ES-I3 (cell line): ENCODE results near the gene NDRG2.
A peak's percentile ranks its signal among the peaks of the same experiment; 100 is the strongest.
"Not testable (repeated sequence)": the region's sequence is repeated elsewhere in the genome, so short reads cannot be mapped to it uniquely, and the experiment has no call there.

ENCODE experiments used
- H3K36me3 ChIP-seq: 2 replicates; pipeline ENCODE4 v1.6.1; 2013; ENCODE audit warnings: mild to moderate bottlenecking, low read length, control low read depth, moderate library complexity; ENCODE audit not compliant: insufficient read depth
- H3K4me1 ChIP-seq: 2 replicates; pipeline ENCODE4 v1.6.1; 2013; ENCODE audit warnings: mild to moderate bottlenecking, control low read depth, low read length; ENCODE audit not compliant: insufficient read depth
- H3K9ac ChIP-seq: 2 replicates; pipeline ENCODE4 v1.6.1; 2013; ENCODE audit warnings: low read depth, mild to moderate bottlenecking, low read length, moderate library complexity
- H3K9me3 ChIP-seq: 2 replicates; pipeline ENCODE4 v1.6.1; 2013; ENCODE audit warnings: mild to moderate bottlenecking, low read length, moderate library complexity; ENCODE audit not compliant: control insufficient read depth, insufficient read depth

The NDRG2 gene

DNA sequence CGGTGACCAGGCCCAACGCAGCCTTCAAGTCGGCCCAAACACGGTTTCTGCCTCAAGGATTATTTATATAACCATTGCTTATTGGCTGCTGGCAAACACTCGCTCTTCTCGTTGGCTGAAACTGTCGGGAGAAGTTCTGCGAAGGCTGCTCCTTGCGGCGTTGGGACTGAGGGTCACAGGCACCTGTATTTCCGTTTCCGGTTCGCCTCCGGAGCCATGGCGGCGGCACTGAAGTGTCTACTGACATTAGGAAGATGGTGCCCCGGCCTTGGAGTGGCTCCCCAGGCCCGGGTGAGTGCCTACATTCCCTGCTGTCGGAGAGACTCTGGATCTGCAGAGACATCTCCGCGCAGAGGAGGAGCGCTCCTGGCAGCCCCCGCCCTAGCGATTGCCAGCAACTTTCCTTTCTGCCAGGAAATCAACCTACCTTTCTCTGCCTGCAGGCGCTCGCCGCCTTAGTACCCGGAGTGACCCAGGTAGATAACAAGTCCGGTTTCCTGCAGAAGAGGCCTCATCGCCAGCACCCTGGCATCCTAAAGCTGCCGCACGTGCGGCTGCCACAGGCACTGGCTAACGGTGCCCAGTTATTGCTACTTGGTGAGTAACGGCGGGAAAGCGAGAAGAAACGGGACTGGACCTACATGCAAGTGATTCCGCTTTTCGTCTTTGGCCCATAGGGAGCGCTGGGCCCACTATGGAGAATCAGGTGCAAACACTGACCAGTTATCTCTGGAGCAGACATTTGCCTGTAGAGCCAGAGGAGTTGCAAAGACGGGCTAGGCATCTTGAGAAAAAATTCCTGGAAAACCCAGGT, 34.9 kb downstream of the NDRG2 start, which contains the start of gene METTL17:
Gene METTL17 (plus strand): TSS at position 194 of the 814 bp plus-strand sequence. CDS start 23 bp downstream, at position 217.
- peak within 1 kb of the TSS; percentile 78 for H3K9ac ChIP-seq
- no peaks in the 10 kb centered on the region for H3K9me3 ChIP-seq
- peaks cover 10% of the 10 kb centered on the region for H3K4me1 ChIP-seq
- H3K36me3 ChIP-seq, result peaks cover 20% of the 10 kb centered on the region

DNA sequence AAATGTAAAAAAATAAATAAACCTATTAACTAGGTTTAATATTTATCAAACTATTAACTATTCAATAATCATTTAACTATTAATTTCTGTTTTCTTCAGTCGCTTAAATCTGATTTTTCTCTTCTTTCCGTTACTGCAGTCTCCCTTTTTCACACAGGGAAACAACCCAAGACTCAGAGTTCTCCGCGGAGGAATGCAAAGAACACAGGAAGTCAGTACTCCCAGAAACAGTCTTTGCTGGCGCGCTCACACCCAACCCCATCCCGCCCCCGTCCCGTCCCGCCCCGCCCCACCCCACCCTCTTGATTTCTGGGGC, 35.4 kb downstream of the NDRG2 start:
- H3K9me3 ChIP-seq, result no peaks in the 10 kb centered on the region
- peak overlapping the region; percentile 38 for H3K9ac ChIP-seq
- H3K4me1 ChIP-seq, result peaks cover 10% of the 10 kb centered on the region
- H3K36me3 ChIP-seq, result peaks cover 16% of the 10 kb centered on the region; the same call in 1 of the 2 replicates

DNA sequence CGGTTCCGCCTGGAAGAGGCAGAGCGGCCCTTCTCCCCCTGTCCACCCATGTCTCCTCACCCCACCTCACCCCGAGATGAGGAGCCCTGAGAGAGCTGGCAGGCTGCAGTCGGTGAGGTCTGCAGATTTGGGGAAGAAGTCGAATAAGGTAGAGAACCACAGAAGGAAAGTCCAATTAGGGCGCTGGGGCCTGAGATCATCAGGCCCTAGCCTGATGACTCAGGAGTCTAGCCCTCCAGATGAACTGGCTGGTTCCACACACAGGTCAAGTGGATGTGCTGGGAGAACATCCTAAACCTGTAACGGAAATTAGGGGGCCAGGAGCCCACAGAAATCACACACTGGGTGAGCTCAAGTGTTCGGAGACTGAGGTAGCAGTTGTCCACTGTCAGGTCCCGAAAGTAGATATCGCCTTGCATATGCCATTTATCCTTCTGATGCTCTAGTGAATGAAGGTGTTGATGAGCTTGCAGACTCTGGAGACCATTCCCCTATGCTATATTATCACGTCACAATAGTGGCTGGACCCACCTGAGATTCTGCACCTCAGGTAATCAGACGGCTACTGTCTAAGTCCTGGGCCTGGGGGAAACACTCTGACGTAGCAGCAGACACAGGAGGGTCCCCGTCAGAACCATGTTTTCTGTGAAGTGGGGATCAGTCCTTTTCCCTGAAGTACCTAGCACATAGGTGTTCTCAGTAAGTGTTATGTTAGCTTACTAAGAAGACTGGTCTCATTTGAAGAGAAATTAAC, 36.0 kb downstream of the NDRG2 start:
- Histone ChIP-seq H3K9me3 (no peaks in the 10 kb centered on the region), H3K4me1 (peaks cover 10% of the 10 kb centered on the region), H3K36me3 (peaks cover 15% of the 10 kb centered on the region; the same call in 1 of the 2 replicates), H3K9ac (peak overlapping the region; percentile 38)

DNA sequence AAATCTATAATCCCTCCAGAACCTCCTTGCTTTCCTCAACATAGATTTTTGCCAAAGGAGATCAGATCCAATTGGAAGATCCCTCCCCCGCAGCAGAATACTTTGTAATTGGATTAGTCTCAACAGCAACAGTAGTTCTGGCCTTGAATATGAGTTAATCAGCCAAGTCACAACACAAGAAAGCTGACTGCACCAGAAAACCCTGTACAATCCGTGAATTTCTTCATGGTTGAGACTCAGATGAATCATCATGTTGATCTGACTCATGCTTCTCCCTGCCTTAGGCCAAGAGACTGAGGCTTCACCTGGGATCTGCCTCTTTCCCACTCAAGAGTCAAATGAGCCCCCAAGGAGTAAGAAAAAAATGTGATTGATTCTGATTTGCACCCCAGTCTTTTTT, 38.0 kb downstream of the NDRG2 start:
- H3K9me3 ChIP-seq, result no peaks in the 10 kb centered on the region
- peaks cover 10% of the 10 kb centered on the region for H3K4me1 ChIP-seq
- no peak overlapping the region for H3K9ac ChIP-seq
- peaks cover 3% of the 10 kb centered on the region; the same call in 1 of the 2 replicates for H3K36me3 ChIP-seq

DNA sequence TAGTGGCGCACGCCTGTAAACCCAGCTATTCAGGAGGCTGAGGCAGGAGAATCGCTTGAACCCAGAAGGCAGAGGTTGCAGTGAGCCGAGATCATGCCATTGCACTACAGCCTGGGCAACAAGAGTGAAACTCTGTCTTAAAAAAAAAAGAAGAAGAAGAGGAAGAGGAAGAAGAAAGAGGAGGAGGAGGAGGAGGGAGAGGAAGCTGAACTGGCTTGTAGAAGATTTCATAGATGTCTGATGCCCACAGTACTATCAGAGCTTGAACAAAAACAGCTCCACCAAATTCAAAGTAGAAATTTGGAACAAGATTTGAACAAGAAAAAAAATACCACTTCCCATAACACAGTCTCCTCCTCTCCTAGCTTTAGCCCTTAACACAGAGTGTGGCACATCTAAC, 39.2 kb downstream of the NDRG2 start:
- H3K36me3 ChIP-seq, H3K9ac ChIP-seq, H3K9me3 ChIP-seq, H3K4me1 ChIP-seq: not testable (repeated sequence)

DNA sequence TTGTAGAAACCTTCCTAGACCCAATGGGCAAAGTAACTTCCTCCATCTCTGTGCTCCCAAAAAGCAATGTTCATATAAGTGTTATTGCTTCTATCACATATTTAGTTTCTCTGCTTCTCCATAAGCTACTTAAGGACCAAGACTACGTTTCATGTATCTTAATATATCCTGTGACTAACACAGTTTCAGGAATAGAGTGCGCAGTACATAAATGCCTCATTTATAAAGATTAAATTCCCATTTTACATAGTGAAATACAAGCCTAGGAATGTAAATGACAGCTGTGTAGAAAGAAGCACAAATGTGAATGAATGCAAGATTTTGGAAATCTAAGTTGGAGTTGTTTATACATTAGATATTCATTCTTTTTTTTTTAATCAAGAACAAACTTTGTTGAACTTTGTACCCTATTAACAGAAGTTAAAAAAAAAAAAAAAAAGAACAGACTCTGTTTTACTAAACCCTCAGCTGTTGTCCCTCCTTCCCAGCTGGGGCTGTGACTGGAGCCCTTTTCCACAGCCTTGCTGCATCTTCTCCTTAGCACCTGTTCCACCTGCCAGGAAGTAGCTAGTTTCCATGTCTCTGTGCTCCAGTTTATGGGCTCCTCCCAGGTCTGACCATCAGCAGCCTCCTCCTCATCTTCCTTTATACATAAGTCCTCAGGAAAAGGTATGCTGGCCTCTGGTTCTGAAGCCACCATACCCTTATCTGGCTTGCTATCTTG, 42.1 kb downstream of the NDRG2 start:
- Histone ChIP-seq H3K9me3 (no peaks in the 10 kb centered on the region), H3K4me1 (no peaks in the 10 kb centered on the region), H3K36me3 (no peaks in the 10 kb centered on the region), H3K9ac (no peak overlapping the region)

DNA sequence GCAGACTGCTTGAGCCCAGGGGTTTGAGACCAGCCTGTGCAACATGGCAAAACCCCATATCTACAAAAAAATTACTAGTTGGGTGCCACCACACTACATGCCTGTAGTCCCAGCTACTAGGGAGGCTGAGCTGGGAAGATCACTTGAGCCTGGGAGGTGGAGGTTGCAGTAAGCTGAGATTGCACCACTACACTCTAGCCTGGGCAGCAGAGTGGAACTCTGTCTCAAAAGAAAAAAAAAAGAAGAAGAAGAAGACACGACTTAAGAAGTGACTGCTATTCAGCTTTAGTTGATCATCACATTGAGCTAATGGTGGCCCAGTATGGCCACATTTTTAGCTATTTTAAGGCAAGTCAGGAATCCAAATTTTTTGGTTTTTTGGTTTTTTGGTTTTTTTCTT, 44.0 kb downstream of the NDRG2 start:
- no peak overlapping the region for H3K9ac ChIP-seq

DNA sequence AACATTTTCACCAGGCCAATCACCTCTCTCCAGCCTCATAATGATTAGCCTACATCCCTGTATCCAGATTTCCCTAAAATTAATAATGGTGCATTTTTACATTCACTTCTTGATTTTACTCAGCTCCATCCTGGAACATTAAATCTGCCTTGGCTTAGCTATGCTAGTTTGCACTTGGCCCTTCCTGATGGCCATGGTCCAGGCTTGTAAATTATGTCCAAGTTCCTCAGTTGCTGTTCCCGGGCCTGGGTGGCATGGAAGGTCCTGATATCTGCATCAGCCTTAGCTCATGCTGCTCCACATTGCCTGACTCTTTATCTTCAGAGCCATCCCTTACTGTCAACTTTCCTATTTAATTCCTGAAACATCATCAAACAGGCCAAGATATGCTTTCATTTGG, 46.2 kb downstream of the NDRG2 start:
- Histone ChIP-seq H3K9ac (no peak overlapping the region), H3K4me1 (peaks cover 3% of the 10 kb centered on the region; the same call in 1 of the 2 replicates), H3K36me3 (no peaks in the 10 kb centered on the region), H3K9me3 (no peaks in the 10 kb centered on the region)

More for the DNA sequence above, 44.0 kb downstream of the NDRG2 start:
- no peaks in the 10 kb centered on the region for H3K9me3 ChIP-seq
- H3K4me1 ChIP-seq, result no peaks in the 10 kb centered on the region
- H3K36me3 ChIP-seq, result no peaks in the 10 kb centered on the region

DNA sequence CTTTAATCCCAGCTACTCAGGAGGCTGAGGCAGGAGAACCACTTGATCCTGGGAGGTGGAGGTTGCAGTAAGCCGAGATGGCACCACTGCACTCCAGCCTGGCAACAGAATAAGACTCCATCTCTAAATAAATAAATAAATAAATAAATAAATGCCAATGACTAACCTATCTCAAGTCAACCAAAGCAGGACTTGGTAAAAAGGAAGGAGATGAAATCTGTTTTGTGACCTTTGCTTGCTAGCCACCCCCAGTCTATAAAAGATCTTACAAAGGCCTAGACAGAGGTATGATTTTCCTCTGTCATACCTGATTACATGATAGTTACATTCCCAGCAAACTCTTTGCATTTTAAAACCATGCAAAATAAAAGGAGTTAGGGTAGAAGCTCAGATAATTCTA, 48.6 kb downstream of the NDRG2 start:
- H3K4me1 ChIP-seq, result peaks cover 3% of the 10 kb centered on the region; the same call in 1 of the 2 replicates
- H3K9ac ChIP-seq, result no peak overlapping the region
- H3K9me3 ChIP-seq, result no peaks in the 10 kb centered on the region
- H3K36me3 ChIP-seq, result no peaks in the 10 kb centered on the region

DNA sequence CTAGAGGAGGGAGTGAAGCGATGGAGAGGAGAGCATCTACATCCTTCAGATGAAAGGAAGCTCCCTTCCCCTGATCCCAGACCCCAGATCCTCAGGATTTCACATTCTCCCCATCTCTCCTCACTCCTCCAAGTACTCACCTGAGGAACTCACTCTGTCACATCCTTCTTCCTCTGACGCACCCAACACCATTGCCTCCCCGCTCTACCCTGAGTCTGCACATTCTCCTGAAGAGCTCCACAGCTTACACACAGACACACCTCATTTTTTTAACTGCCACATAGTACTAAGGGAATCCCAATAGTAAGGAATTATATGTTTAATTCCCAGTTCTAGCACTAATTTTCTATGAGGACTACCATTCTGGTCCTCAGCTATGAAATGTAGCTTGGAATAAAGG, 51.4 kb downstream of the NDRG2 start:
- Histone ChIP-seq H3K36me3 (no peaks in the 10 kb centered on the region), H3K4me1 (peaks cover 3% of the 10 kb centered on the region; the same call in 1 of the 2 replicates), H3K9ac (no peak overlapping the region), H3K9me3 (no peaks in the 10 kb centered on the region)

DNA sequence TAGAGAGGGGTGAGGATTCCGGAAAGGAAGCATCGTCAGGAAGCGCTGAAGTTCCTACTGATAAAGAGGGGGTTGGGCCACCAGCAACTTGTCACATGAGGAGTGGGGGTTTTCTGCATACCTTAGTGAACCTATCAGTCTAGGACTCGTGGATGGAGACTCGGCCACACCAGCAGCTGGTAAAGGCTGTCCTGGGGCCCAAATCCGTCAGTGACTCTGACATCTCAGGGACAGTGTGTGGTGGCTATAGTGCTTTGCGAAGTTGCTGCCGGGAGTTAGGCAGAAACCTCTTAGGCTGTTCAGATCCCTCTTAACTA, 53.2 kb downstream of the NDRG2 start:
- H3K9ac ChIP-seq, result peak overlapping the region; percentile 26; the same call in 1 of the 2 replicates
- peaks cover 3% of the 10 kb centered on the region; the same call in 1 of the 2 replicates for H3K4me1 ChIP-seq

DNA sequence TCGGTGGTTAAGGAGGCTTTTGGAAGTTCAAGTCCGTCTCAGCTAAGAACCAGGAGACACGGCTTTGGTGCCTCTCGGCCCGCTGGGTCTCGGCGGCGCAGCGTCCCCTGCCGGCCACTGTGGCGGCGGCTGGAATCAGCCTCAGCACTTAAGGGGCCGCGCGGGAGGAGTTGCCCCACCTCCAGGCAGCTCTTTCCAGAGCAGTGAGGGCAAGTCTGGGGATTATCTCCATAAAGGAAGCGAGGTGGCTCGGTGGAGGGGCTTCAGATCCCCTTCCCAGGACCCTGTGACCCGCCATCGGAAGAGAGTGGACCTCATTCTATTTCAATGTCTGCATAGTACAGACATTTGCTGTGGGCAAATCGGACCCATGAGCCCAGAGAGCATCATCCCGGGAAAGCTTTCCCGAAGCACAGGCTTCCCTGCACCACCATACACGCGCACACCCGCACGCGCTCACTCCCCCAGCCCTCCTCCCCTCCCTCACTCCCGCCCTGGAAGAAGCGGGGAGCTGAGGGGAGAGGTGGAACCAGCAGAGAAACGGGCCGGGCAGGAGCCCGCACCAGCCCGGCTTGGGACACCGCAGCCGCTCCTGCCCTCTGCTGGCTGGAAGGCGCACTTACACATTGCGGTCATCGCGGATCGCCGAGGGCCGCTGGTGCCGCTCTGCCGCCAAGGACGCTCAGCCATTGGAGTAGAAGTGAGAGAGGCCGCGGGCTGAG, 53.7 kb downstream of the NDRG2 start:
- no peaks in the 10 kb centered on the region for H3K36me3 ChIP-seq
- peak overlapping the region; percentile 85 for H3K9ac ChIP-seq
- H3K4me1 ChIP-seq, result peaks cover 3% of the 10 kb centered on the region; the same call in 1 of the 2 replicates
- no peaks in the 10 kb centered on the region for H3K9me3 ChIP-seq

More for the DNA sequence above, 53.2 kb downstream of the NDRG2 start:
- Histone ChIP-seq H3K36me3 (no peaks in the 10 kb centered on the region), H3K9me3 (no peaks in the 10 kb centered on the region)

DNA sequence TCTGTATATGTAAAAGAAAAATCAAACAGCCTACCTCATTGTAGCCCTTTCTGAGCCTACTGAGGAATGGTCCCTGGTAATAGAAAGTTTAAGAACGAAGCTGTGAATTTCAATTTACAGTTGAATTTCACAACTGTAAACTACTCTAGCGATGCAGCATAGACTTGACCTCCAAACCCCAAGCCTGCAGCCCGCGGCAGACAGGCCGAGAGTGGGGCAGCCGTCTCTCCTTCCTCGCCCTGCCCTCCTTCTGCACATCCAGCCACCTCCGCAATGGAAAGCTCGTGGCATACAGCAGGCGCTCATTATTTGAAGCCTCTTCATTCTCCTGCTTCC, 54.2 kb downstream of the NDRG2 start:
- Histone ChIP-seq H3K9me3 (no peaks in the 10 kb centered on the region), H3K9ac (peak overlapping the region; percentile 85), H3K36me3 (no peaks in the 10 kb centered on the region), H3K4me1 (peaks cover 3% of the 10 kb centered on the region; the same call in 1 of the 2 replicates)

DNA sequence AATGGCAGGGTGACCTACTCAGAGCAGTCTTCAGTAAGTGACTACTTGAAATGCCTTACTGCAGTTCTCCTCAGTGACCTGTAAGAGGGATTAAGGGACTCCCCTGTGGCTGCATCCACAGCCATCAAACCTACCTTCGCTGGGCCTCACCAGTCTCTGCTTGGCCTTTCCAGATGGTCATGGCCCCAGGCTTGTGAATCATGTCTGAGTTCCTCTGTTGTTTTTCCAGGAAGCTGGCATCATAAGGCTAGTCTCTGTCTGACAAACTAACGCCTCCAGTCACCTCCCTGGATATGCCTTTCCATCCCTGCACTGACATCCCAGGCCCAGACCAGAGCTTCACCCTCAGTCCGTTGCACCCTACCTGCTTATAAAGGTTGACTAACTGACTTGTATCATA, 55.5 kb downstream of the NDRG2 start:
- H3K9me3 ChIP-seq, result no peaks in the 10 kb centered on the region
- no peaks in the 10 kb centered on the region for H3K36me3 ChIP-seq
- peaks cover under 1% of the 10 kb centered on the region; the same call in 1 of the 2 replicates for H3K4me1 ChIP-seq
- no peak overlapping the region for H3K9ac ChIP-seq
